ENCODE results near the gene CD300E. TPM values are rescaled to one million over a fixed set of nuclear protein-coding genes. Genes with fewer than 3 reads are reported as not detected.
A peak's percentile ranks its signal among the peaks of the same experiment; 100 is the strongest.
"Not testable (repeated sequence)": the region's sequence is repeated elsewhere in the genome, so short reads cannot be mapped to it uniquely, and the experiment has no call there.

CD300E gene
- total and polyA plus RNA-seq, 2 donors (not counting 1 experiment from before 2014, with no cell fraction given), result 0.10 to 0.92 TPM

- Histone ChIP-seq H3K9ac (ENCODE audit: low read length) (peak overlapping the region; percentile 23), H3K4me1 (ENCODE audit: control insufficient read depth in 2 of 2, insufficient read depth in 2 of 2, low read length in 2 of 2) (peaks cover 45 to 46% of the 10 kb centered on the region in 2 donors), H2AFZ (ENCODE audit: insufficient read depth, low read depth, low read length, poor library complexity, severe bottlenecking) (no peak overlapping the region), H3K9me3 (ENCODE audit: control extremely low read depth in 1 of 3, control insufficient read depth in 2 of 3, insufficient read depth in 1 of 3, low read length in 2 of 3) (peaks cover 0 to 6% (median 4%) of the 10 kb centered on the region in 3 donors), H3K27ac (ENCODE audit: low read length in 2 of 2) (no peak overlapping the region), H3K4me2 (replicated peaks; ENCODE audit: low read depth, low read length, poor library complexity, severe bottlenecking) (peak overlapping the region; percentile 71), H3K27me3 (replicated peaks in 1 of 4; ENCODE audit: control extremely low read depth in 1 of 4, control insufficient read depth in 3 of 4, insufficient read depth in 4 of 4, low read length in 3 of 4) (peaks cover 0 to 12% (median 2%) of the 10 kb centered on the region in 4 experiments), H3K79me2 (ENCODE audit: control insufficient read depth, insufficient read depth, low read length) (no peaks in the 10 kb centered on the region), H3K36me3 (replicated peaks in 1 of 2; ENCODE audit: control extremely low read depth in 1 of 2, control insufficient read depth in 1 of 2, extremely low read depth in 1 of 2, insufficient read depth in 2 of 2, low read length in 1 of 2) (no peaks in the 10 kb centered on the region), H4K20me1 (ENCODE audit: control insufficient read depth, insufficient read depth, low read length, poor library complexity, severe bottlenecking) (no peaks in the 10 kb centered on the region), H3K4me3 (ENCODE audit: control extremely low read depth in 1 of 5, extremely low read depth in 1 of 5, insufficient read depth in 1 of 5, low read depth in 2 of 5, low read length in 4 of 5) (peak overlapping the region in 1 of 5 experiments; percentile 29)
- Mint-ChIP-seq H3K27me3 (peaks cover 11% of the 10 kb centered on the region), H3K4me1 (peaks cover 47% of the 10 kb centered on the region), H3K27ac (peak overlapping the region; percentile 53), H3K4me3 (peak overlapping the region; percentile 57), H3K9me3 (ENCODE audit: insufficient read depth) (no peaks in the 10 kb centered on the region)
- ChIA-PET POLR2A (interaction anchor here (0.5 to 1.3 kb wide), 5 partner anchors 8 to 156 kb away, joined by 3 to 7 read pairs (median 3); no protein-coding TSS in a partner anchor), CTCF (interaction anchor here (0.8 to 2.8 kb wide), 8 partner anchors 8 to 105 kb away, joined by 3 to 16 read pairs (median 4); partner anchors contain the start of genes CD300E and RAB37)
- DNase-seq (peak; percentile 76), ATAC-seq (ENCODE audit: low read depth) (peak; percentile 76)
- whole genome bisulfite sequencing (ENCODE audit: insufficient coverage), result 16% methylated on average over 9 of the region's 14 CpGs
- intact Hi-C loops (cut with micrococcal nuclease), result loop anchor here (1.0 kb wide), 1 partner anchor 8 kb away; no protein-coding TSS in a partner anchor
- TF ChIP-seq CTCF (IDR thresholded peaks at IDR 0.05) (no peak), EZH2 (IDR thresholded peaks at IDR 0.05; ENCODE audit: borderline replicate concordance, insufficient read depth, low read depth, low read length, poor library complexity, severe bottlenecking) (no peak)
Measured at GRCh38 chr17:74631468-74632450, 8.2 kb upstream of the CD300E start.

- Mint-ChIP-seq H3K4me1 (peaks cover 41% of the 10 kb centered on the region), H3K27me3 (peaks cover 14% of the 10 kb centered on the region)
- POLR2A ChIA-PET, result not testable (repeated sequence)
Measured at GRCh38 chr17:74630251-74630650, 6.7 kb upstream of the CD300E start.

More at GRCh38 chr17:74630251-74630650, 6.7 kb upstream of the CD300E start:
- H3K4me2 ChIP-seq (replicated peaks; ENCODE audit: low read depth, low read length, poor library complexity, severe bottlenecking); H3K27ac ChIP-seq (ENCODE audit: low read length in 2 of 2); intact Hi-C loops (cut with micrococcal nuclease); H3K27ac Mint-ChIP-seq; ATAC-seq (ENCODE audit: low read depth); H3K9ac ChIP-seq (ENCODE audit: low read length); H3K79me2 ChIP-seq (ENCODE audit: control insufficient read depth, insufficient read depth, low read length); H3K4me3 Mint-ChIP-seq; H3K27me3 ChIP-seq (replicated peaks in 1 of 4; ENCODE audit: control extremely low read depth in 1 of 4, control insufficient read depth in 3 of 4, insufficient read depth in 4 of 4, low read length in 3 of 4); H4K20me1 ChIP-seq (ENCODE audit: control insufficient read depth, insufficient read depth, low read length, poor library complexity, severe bottlenecking); H3K9me3 ChIP-seq (ENCODE audit: control extremely low read depth in 1 of 3, control insufficient read depth in 2 of 3, insufficient read depth in 1 of 3, low read length in 2 of 3); H3K36me3 ChIP-seq (replicated peaks in 1 of 2; ENCODE audit: control extremely low read depth in 1 of 2, control insufficient read depth in 1 of 2, extremely low read depth in 1 of 2, insufficient read depth in 2 of 2, low read length in 1 of 2); H2AFZ ChIP-seq (ENCODE audit: insufficient read depth, low read depth, low read length, poor library complexity, severe bottlenecking); DNase-seq; H3K4me3 ChIP-seq (ENCODE audit: control extremely low read depth in 1 of 5, extremely low read depth in 1 of 5, insufficient read depth in 1 of 5, low read depth in 2 of 5, low read length in 4 of 5); H3K9me3 Mint-ChIP-seq (ENCODE audit: insufficient read depth): not testable (repeated sequence)
- CTCF ChIA-PET, result interaction anchor here (1.0 to 1.1 kb wide), 2 partner anchors 10 to 15 kb away, joined by 3 to 4 read pairs; no protein-coding TSS in a partner anchor
- peaks cover 33 to 37% of the 10 kb centered on the region in 2 donors for H3K4me1 ChIP-seq (ENCODE audit: control insufficient read depth in 2 of 2, insufficient read depth in 2 of 2, low read length in 2 of 2)
- WGBS (ENCODE audit: insufficient coverage), result 82% methylated on average over 10 of the region's 14 CpGs

Data from B cell (primary cell).